G401.6 (cell line): ENCODE measurements around the gene GALR1.
"Not testable (repeated sequence)": the region's sequence is repeated elsewhere in the genome, so short reads cannot be mapped to it uniquely, and the experiment has no call there.

Experiments used
- FAIRE-seq: peaks from 2 replicates; lab custom pipeline; 2012; peaks lifted over from hg19 to GRCh38; lab: Jason Lieb, UNC

GALR1 gene, protein sequence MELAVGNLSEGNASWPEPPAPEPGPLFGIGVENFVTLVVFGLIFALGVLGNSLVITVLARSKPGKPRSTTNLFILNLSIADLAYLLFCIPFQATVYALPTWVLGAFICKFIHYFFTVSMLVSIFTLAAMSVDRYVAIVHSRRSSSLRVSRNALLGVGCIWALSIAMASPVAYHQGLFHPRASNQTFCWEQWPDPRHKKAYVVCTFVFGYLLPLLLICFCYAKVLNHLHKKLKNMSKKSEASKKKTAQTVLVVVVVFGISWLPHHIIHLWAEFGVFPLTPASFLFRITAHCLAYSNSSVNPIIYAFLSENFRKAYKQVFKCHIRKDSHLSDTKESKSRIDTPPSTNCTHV

DNA sequence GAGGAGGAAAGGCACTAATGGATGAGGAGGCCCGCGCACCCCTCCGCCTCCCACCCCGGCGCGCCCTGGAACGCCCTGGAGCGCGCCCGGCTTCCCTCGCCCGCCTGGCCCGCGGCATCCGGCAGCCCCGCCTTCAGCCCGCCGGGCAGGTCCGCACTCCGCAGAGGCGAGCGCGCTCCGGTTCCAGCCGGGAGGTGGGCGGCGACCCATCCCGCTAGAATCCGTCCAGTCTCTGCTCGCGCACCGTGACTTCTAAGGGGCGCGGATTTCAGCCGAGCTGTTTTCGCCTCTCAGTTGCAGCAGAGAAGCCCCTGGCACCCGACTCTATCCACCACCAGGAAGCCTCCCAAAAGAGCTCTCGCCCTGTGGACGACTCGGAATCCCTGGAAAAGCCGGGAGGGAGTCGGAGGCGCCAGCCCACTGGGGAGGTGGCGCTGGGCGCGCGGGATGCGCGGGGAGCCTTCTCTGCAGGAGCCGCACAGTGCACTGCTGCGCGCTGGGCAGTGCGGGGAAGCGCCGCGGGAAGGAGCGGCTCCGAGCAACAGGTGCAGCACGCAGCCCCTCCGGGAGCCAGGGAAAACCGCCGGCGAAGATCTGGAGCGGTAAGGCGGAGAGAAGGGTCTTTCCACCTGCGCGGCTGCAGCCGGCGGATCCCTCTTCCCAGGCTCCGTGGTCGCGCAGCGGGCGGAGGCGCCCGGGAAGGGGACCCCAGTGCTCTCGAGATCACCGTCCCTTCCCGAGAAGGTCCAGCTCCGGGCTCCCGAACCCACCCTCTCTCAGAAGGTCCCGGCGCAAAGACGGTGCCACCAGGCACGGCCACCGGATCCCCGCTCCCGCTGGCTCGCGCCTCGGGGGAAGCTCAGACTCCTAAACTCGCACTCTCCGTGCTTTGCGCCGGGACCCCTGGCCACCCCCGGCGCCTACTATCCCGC is at the start of gene GALR1:
TSS of gene GALR1 (plus strand) at position 280 of the 932 bp plus-strand sequence. CDS start 701 bp downstream, outside the sequence.
- FAIRE-seq, result no peak

DNA sequence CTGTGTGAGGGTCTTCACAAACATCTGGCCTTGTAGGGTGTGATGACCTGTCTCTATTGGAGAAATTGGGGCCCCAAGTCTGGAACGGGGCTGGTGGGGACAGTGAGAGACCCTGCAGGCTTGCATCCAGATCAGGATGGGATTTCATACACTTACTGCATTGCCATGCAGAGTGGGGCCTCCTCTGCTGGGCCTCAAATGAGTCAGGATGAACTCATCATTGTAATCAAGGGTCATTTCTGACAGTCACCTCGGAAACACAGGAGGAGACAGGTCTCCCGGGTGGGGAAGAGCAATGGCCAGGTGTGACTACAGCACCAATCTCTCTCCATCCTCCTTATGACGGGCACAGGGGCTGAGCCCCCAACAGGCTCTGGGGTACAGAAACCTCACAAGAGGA is 48.1 kb upstream of the GALR1 start:
- no peak for FAIRE-seq

DNA sequence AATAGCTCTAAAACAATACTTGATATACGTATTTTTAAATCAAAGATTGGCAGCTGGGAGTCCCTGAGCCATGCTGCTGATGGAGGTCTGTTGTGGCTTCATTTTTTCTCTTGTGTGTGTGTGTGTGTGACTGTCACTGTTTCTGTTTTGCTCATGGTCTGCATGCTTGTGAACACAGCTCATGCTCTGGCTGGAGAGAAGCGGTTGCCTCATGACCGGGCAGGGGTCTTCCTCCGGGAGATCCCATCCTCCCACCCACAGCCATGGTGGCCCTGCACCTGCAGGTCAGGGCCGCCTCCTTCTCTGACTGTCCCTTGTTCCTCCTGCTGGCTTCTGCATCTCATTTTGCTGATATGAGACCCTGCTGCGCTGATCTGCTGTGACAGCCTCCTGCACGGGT is 47.3 kb upstream of the GALR1 start:
- no peak for FAIRE-seq

DNA sequence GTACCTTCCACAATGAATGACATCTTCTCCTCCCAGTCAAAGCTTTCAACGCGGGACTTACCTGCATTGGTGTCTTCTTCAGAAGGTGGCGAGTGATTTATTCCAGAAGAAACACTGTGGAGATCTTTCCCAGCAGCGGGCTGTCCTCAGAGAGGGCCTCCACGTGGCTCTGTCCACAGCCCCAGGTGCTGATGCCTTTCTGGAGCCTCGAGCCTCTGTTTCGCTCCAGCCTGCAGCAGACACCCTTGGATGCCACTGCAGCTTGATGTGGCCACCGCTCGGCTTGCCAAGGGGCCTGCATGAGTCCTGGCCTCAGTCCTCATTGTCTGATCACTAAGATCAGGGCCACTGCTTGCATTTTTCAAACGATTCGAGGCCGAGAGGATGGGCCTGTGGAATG is 46.6 kb upstream of the GALR1 start:
- no peak for FAIRE-seq

DNA sequence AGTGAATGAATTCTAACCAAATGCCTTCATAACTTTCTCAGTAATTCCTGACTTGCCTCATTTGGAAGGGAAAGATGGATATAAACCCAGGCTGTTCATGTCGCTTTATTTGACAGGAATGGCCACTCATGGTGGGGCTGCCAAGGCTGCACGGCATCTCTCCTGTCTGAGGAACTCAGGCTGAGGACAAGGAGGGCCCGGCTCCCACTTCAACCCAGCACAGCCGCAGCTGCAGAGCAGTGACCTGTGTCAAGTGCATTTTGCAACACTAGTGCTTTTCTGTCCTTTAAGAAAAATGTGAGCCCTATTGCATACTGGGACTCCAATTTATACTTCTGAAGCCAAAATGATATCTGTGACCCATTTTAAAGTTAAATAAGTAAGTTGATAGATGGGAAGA is 45.8 kb upstream of the GALR1 start:
- no peak for FAIRE-seq

DNA sequence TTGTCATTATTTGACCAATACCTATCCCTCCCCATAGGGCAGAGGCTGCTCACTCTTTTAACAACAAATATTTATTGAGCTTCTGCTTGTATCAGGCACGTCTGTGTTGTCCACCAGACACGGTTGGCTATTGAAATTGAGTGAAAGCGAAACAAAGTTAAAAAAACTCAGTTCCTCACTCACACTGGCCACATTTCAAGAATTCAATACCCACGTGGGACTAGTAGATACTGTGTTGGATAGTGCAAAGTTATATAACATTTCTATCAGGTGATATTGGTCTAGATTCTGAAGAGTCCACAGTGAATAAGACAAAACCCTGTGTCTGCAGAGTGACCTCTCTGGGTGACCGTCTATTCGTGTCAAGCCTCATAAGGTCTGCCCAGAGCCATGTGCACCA is 43.9 kb upstream of the GALR1 start:
- no peak for FAIRE-seq

DNA sequence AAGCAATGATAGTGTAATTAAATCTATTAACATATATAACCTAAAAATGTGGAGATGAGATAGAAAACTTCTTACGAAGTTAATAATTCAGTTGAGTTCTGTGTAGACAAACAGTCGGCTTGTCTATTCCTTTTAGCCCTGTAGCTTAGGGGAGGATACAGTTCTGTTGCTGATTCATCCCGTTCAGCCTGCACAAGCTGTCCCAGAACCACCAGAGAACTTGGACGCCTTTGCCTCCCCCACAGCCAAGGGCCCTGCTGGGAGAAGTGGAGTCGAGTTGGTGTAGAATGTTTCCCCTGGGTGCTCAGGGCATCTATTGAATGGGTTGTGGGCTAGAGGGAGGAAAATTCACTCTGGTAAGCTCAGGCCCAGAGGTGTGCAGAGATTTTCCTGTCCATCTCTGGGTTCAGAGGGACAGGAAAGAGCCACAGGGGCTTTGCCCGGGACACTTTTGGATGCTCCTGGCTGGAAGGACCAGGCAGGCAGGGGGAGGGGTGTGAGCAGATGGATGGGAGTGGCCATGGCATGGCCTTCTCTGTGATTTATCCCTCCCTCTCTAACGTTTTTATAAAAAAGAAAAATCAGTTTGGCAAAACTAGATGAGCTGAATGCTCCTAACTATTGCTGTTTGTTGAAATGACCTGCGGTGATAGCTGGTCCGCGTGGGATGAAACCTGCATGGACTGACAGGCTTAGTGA is 42.8 kb upstream of the GALR1 start:
- FAIRE-seq, result no peak

DNA sequence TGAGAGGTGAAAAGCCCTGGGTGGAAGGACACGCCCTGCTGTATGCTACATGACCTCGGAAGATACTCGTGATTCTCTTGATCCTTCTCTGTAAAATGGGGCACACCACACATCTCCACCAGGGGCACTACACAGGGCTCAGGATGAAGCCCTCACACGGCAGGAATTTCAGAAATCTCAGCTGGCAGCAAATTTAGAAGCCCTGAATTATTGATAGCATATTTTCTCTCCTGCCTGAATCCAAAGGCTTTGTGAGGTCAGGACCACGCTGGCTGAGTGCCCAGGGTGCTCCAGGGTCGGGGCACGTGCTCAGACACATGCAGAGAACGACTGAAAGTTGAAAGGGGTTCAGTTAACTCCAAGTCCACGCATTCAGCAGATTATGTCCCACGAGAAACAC is 42.1 kb upstream of the GALR1 start:
- FAIRE-seq, result no peak

DNA sequence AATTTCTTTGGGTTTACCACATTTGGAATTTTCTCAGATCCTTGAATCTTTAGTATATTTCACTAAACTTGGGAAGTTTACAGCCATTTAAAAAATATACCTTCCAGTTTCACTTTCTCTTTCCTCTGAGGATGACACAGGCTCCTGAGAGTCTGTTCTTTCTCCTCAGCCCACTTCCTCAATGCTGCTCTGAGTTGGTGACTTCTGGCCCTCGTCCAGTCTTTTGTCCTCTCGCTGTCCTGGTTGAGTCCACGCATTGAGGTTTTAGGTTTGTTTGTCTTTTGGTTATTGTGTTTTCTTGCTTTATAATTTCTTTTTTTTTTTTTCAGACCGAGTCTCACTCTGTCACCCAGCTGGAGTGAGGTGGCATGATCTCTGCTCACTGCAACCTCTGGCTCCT is 40.7 kb upstream of the GALR1 start:
- no peak for FAIRE-seq

DNA sequence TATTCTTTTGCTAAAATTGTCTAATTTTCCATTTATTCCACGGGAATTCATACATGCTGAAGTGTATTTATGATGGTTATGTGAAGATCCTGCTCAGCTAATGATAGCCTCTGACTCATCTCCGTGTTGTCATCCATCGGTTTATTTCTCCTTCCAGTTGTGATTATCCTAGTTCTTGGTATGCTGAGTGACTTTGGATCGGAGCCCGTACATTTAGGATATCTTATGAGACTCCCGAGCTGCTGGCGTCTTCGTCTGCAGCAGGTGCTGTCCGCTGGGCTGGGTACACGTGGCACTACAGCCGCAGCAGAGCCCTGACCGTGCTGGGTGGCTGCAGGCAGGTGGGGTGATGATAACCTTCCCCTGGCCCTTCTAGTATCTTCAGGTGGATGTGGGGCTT is 40.1 kb upstream of the GALR1 start:
- FAIRE-seq, result no peak

DNA sequence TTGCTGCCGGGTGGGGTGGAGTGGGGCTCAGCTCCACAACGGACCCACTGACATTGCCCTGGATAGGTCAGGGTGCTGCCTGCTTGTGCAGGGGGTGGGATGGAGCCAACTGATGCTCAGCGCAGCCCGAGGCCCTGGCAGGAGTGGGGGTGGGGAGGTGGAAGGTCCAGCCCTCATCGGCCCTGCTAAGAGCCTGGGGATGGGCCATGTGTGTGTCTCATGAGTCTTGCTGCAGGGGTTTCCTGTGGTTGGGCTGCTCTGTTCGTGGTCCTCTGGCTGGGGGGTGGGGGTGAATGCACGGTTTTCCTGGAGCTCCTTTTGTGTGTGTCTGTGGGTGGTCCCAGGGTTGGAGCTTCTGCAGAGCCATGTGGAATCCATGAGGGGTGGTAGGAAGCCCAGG is 39.4 kb upstream of the GALR1 start:
- FAIRE-seq, result no peak

DNA sequence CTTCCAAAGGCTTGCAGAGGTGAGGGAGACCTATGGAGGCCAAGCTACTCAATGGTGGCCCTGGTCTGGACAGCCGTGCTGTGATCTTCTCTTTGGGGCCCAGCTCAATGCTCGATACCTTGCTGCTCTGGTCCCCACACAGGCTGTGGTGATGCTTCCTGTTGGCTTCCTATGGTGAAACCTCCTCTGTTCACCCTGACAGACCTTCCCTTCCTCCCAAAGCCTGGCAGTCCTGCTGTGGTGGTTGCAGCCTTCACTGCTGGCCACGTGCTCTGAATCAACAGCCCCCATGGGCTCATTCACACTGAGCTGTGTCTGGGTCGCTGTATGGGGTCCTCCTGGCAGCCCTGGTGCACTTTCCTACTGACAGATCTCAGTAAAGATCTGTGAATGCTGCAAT is 31.0 kb upstream of the GALR1 start:
- no peak for FAIRE-seq

DNA sequence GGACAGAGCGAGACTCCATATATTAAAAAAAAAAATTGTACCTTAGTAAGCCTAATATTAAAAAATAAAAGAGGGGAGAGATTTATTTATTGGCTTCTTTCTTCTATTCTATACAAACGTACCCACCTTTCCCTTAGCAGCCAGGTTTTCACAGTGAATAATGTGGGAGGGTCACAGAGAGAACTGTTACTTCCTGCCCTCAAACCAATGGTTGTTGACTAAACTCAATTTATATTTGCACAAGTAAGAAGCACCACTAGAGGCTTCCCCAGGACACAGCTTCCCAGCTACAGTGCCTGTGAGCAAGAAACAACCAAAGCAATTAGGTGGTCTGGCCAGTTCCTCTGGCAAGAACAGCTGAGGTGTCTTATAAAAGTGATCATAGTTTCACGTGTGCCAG is 28.9 kb upstream of the GALR1 start:
- no peak for FAIRE-seq

DNA sequence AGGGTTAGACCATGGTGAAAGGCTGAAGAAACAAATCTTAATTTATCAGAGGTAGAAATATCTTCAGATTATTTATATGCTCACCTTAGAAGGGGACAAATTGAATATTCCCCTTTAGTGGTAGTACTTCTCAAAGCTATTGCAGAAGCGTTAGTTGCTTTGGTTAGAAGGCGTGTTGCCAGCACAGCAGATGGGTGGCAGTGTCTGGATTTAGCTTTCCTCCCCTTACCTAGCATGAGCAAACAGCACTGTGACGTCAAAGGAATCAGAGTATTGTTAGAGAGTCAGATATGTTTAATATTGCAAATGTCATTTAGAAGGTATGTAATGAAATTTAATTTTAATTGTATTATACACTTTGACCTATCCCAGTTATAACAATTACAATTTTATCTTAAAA is 27.2 kb upstream of the GALR1 start:
- no peak for FAIRE-seq

DNA sequence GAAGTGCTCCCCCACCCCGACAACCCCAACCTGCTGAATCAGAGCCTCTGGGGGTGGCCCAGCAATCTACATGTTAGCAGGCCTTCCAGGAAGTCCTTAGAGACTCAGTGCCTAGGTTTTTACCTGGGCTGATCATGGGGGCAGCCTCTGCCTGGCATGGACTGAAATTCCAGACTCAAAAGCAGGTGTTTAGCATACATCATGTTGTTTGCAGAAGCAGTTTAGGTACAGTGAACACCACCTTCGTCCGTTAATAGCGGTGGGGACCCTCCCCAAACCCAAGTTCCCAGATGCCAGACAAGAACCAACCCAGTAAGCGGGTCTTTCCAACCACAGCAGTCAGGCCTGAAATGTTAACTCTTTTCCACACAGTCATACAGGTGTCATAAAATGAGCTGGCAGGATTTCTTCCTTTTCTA is 26.4 kb upstream of the GALR1 start:
- no peak for FAIRE-seq

DNA sequence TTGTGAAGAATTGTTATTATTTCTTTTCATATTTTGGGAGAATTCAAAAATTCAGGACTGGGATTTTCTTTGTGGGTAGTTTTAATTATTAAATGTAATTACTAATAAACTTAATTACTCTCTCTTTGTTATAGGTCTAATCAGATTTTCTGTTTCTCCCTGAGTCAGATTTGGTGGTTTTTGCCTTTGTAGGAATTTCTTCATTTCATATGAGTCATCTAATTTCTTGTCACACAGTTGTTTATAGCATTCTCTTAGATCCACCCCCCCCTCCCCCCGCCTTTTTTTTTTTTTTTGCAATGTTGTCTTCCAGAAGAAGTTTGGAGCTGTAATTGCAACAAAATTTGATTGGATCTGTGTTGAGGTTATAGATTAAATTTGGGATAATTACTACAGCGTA is 26.0 kb upstream of the GALR1 start:
- no peak for FAIRE-seq

DNA sequence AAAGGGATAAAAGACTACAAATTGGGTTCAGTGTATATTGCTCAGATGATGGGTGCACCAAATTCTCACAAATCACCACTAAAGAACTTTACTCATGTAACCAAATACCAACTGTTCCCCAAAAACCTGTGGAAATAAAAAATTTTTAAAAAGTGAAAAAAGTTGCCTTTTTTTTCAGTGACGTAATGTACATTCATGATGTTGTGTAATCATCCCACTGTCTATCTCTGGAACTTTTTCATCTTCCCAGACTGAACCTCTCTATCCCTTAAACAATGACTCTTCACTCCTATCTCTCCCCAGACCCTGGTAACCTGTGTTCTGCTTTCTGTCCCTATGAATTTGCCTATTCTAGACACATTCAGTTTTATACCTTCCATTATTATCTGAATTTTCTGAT is 19.0 kb upstream of the GALR1 start:
- FAIRE-seq, result no peak

DNA sequence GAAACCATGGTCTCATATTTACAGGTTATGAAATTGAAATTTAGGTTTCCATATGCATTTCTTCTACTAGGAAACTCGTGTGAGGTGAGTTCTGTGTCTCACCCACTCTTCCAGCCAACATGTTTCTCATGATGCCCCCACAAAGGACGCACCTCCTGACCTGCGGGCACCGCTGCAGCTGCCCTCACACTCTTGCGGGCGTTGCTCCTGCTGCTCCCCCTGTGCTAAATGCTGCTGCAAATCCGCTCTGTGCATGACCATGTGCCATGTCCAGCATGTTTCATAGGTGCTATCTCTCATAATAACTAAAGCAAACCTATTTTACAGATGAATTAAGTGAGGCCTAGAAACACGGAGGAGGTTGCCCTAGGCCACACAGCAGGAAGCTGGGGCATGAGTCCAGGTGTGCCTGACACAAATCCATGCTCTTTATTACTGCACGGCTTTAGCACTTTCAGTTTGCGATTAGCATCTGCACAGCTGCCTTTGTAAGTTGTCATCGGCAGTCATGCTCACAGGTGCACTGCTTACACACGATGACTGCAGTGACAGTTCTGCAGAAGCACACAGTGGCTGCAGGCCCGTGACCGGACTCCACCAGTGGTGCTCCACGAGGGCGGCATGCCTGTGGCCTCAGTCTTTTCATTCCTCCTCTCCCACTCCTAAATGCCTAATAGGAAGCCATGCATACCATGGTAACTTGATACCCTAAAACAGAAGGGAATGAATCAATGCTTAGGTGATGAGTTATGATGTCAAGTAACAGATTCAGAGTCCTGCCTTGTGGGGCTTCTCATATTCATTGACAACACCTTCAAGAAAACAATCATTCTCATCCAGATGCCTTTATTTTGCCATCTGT is 14.9 kb upstream of the GALR1 start:
- FAIRE-seq, result no peak

DNA sequence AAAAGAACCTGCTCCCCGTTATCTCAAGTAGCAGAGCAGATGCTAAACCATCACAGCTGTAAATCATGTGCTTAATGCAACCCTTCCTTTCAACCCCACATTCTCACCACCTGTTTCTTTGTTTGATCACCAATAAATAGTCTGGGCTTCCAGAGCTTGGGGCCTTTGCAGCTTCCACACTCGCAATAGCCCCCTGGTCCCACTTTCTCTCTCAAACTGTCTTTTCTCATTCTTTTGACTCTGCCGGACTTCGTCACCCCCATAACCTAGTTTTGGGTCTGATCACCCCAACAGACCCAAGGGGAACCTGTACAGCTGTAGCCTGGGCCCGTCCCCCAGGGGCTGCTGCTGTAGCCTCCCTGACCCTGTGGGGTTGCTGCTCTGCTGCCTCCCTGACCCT is 10.4 kb upstream of the GALR1 start:
- FAIRE-seq, result not testable (repeated sequence)

DNA sequence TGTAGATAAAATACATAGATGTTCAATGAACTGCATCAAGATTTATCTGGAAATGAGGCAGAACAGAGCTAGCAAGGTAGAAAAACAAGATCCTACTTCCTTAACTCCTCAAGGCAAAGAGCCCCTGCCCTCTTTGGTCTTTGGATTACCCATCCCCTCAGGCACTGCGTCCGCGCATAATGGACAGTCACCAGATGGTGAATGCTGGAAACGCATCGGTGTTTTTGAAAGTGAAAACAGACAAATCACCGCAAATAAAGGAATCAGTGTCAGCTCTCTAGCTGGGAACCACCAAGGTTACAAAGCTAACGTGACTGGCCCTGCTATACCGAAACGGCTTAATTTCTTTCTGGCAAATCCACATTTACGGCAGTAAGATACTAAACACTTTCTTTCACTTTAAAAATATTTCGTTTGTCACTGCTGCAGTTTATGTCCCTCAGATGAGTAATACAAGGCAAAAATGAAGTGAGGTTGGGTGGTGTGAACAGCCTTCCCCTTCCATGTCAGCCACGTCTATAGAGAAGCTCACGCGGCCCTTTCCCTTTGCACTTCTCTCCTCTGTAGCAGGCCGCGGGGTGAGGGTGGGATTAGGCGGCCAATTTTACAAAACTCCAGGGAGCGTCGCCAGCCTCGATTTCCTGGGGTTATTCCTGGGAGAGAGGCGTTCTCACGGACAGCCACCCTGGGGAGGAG is 627 bp upstream of the GALR1 start:
- no peak for FAIRE-seq

DNA sequence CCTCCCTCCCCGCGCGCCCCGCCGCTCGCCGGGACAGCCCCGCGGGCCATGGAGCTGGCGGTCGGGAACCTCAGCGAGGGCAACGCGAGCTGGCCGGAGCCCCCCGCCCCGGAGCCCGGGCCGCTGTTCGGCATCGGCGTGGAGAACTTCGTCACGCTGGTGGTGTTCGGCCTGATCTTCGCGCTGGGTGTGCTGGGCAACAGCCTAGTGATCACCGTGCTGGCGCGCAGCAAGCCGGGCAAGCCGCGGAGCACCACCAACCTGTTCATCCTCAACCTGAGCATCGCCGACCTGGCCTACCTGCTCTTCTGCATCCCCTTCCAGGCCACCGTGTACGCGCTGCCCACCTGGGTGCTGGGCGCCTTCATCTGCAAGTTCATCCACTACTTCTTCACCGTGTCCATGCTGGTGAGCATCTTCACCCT is 865 bp downstream of the GALR1 start:
- no peak for FAIRE-seq
